SJSA1 (cell line): ENCODE results near the gene DUSP9. TPM values are rescaled to one million over a fixed set of nuclear protein-coding genes. Genes with fewer than 3 reads are reported as not detected.
"Not testable (repeated sequence)": the region's sequence is repeated elsewhere in the genome, so short reads cannot be mapped to it uniquely, and the experiment has no call there.

Experiments
- DNase-seq, 2 experiments: peaks; one replicate each; pipeline ENCODE4 v3.0.0-alpha.2; 2015 to 2020; ENCODE audit warnings: low spot score in 2 of 2, low read depth in 1 of 2
- H3K27ac ChIP-seq: fragments of 250-450 bp; sonication (Bioruptor Pico); 2 replicates; pipeline ENCODE4 v1.5.1; 2020; ENCODE audit warnings: mild to moderate bottlenecking, moderate library complexity
- H3K27me3 ChIP-seq: fragments of 250-450 bp; sonication (Bioruptor Pico); replicated peaks from 2 replicates; pipeline ENCODE4 v1.5.1; 2020; ENCODE audit warnings: mild to moderate bottlenecking, moderate library complexity
- H3K36me3 ChIP-seq: fragments of 250-450 bp; sonication (Bioruptor Pico); 2 replicates; pipeline ENCODE4 v1.5.1; 2020; ENCODE audit warnings: mild to moderate bottlenecking
- H3K4me1 ChIP-seq: fragments of 250-450 bp; sonication (Bioruptor Pico); replicated peaks from 2 replicates; pipeline ENCODE4 v1.6.1; 2021; ENCODE audit warnings: mild to moderate bottlenecking
- H3K4me3 ChIP-seq: fragments of 250-450 bp; sonication (Bioruptor Pico); 2 replicates; pipeline ENCODE4 v1.5.1; 2020; ENCODE audit warnings: mild to moderate bottlenecking
- H3K9me3 ChIP-seq: fragments of 250-450 bp; sonication (Bioruptor Pico); replicated peaks from 2 replicates; pipeline ENCODE4 v1.5.1; 2020; ENCODE audit warnings: mild to moderate bottlenecking
- total RNA-seq: library from RNA; depleted of rRNA; stranded (reverse); fragments of >200 nt; shearing (Covaris generic); gene quantifications from 2 replicates; pipeline ENCODE4 v1.2.3, GENCODE V29; 2014; rRNA removed

The DUSP9 gene
- total RNA-seq, 1 experiment from 2014 or later = 0.08 TPM

DNA sequence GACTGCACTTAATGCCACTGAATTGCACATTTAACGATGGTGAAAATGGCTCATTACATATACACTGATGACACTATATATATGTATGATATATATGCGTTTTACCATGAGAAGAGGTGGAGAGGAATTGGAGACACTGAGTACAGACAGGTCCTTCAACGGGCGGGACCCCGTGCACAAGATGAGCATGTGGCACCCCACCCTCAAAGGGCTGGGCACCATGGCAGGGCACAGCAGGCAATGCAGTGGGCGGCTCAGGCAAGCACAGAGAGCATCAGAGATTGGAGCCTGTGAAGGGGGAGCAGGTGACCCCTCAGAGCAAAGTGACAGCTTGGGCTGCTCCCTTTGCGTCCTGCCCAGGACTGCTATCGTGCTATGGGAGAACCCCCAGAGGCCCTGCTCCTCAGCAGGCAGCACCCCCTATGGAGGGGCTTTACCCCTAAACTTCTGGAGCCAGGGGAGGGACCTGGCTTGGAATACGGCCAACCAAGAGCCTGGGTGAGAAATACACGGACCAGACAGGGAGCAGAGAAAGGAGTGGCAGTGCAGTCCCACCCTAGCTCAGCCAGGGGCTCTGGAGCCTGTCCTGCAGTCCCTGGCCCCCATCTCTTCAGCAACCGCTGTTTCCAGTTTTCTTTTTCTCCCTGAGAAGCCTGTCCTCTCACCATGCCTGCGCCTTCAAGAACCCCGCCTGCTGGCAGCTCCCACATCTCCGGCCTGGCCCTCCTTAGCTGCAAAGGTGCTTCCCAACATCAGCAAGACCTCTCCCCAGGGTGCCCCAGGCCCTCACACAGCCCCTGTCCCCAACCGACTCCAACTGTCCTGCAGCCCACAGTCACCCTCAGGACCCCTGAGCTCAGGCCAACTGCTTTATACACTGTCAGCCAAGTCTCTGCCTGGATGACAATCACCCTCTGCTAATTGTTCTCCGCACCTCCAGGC lies 51.2 kb downstream of the DUSP9 start:
- H3K27me3 ChIP-seq = no peaks in the 10 kb centered on the region
- no peak overlapping the region for H3K4me3 ChIP-seq
- no peak for DNase-seq
- H3K27ac ChIP-seq = no peak overlapping the region
- no peaks in the 10 kb centered on the region for H3K9me3 ChIP-seq
- H3K4me1 ChIP-seq = no peaks in the 10 kb centered on the region
- H3K36me3 ChIP-seq = no peaks in the 10 kb centered on the region

DNA sequence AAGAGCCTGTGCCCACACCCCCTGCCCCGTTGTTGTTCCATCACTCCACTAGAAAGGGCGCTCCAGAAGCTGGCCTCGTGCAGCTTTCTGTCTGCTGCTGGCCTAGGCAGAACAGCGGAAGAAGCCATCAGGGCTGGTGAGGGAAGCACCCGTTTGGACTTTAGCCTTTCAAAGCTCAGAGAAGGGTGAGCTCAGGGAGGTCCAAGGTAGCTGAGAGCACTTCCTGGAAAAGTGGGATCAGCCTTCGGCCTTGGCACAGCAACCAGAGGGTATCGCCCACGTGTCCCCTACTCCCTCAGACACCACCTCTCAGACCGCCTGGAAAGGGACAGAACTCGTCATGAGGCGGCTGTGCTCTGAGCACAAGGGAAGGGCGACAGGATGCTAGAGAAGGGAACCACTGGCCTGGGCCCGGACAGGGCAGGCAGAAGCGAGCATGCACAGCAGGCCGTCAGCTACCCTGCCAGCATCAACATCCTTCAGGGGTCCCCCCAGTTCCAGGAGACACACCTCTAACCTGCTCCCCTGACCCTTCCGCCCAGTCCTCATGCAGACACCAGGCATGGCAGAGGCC lies 52.3 kb downstream of the DUSP9 start:
- not testable (repeated sequence) for H3K4me3 ChIP-seq, H3K9me3 ChIP-seq, H3K27me3 ChIP-seq, H3K36me3 ChIP-seq, DNase-seq, H3K27ac ChIP-seq, H3K4me1 ChIP-seq

GRCh38 chrX:153699784-153700371 lies 52.9 kb downstream of the DUSP9 start:
- H3K27ac ChIP-seq, H3K36me3 ChIP-seq, H3K4me1 ChIP-seq, H3K27me3 ChIP-seq, H3K9me3 ChIP-seq, DNase-seq, H3K4me3 ChIP-seq: not testable (repeated sequence)

DNA sequence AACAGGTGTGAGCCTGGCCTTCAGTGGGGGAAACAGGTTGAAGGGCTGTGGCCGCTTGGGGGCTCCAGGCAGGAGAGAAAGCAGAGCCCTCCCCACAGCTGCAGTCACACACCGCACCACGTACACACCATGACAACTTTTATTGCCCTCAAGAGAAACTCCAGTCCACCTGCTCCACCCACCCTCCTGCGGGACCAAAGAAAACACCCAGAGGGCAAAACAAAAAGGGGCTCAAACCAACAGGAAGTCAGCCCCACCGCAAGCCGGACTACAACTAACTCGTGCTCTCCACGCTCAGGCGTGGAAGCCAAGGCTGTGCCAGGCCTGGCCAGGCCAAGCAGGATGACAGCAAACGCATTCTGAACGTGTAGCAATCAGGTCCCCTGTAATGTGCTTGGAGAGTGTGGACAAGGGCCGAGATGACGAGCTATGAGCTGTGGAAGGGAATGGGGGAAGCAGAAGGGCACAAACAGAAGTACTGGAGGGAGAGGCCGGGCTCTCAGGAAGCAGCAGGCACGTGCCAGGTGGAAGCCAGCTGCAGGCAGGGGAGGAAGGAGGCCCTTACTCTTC lies 53.5 kb downstream of the DUSP9 start:
- Histone ChIP-seq H3K4me1 (no peaks in the 10 kb centered on the region), H3K27ac (no peak overlapping the region), H3K27me3 (no peaks in the 10 kb centered on the region), H3K36me3 (no peaks in the 10 kb centered on the region), H3K9me3 (no peaks in the 10 kb centered on the region), H3K4me3 (no peak overlapping the region)
- no peak for DNase-seq

Other genes with a start within 250 kb of the DUSP9 start
- not detected in 2 replicates for gene PNMA6E, start 245.9 kb upstream of the DUSP9 start, total RNA-seq
- not detected in 2 replicates for gene ZFP92, start 235.7 kb upstream of the DUSP9 start, total RNA-seq
- 0.39 TPM in 1 of 2 replicates, not detected in the other for gene TREX2, start 201.1 kb upstream of the DUSP9 start, total RNA-seq
- 34.2 and 37.5 TPM in 2 replicates for gene HAUS7, start 176.6 kb upstream of the DUSP9 start, total RNA-seq
- 0.08 TPM in 1 of 2 replicates, not detected in the other for gene BGN, start 152.2 kb upstream of the DUSP9 start, total RNA-seq
- not detected in 2 replicates for gene ATP2B3, start 129.6 kb upstream of the DUSP9 start, total RNA-seq
- gene CCNQ, start 48.1 kb upstream of the DUSP9 start, total RNA-seq = 39.9 and 49.3 TPM in 2 replicates
- gene PNCK, start 26.6 kb downstream of the DUSP9 start, total RNA-seq = not detected in 2 replicates
- gene SLC6A8, start 40.7 kb downstream of the DUSP9 start, total RNA-seq = 0.66 and 2.7 TPM in 2 replicates
- 188 and 249 TPM in 2 replicates for gene BCAP31, start 77.2 kb downstream of the DUSP9 start, total RNA-seq
- gene ABCD1, start 77.7 kb downstream of the DUSP9 start, total RNA-seq = 9.9 and 10.3 TPM in 2 replicates
- gene PLXNB3, start 117.0 kb downstream of the DUSP9 start, total RNA-seq = 0.03 and 1.3 TPM in 2 replicates
- not detected in 2 replicates for gene SRPK3, start 133.8 kb downstream of the DUSP9 start, total RNA-seq
- 51.0 and 80.1 TPM in 2 replicates for gene IDH3G, start 147.2 kb downstream of the DUSP9 start, total RNA-seq
- 139 and 225 TPM in 2 replicates for gene SSR4, start 147.5 kb downstream of the DUSP9 start, total RNA-seq
- 0.09 and 0.79 TPM in 2 replicates for gene PDZD4, start 183.3 kb downstream of the DUSP9 start, total RNA-seq
- 0.05 TPM in 1 of 2 replicates, not detected in the other for gene L1CAM, start 239.0 kb downstream of the DUSP9 start, total RNA-seq